ENCODE measurements around the gene LYPD6B.

Gene LYPD6B

GRCh38 chr2:149258531-149258930, 220.0 kb downstream of the LYPD6B start:
- no peak for DNase-seq
- no peaks in the 10 kb centered on the region for H3K9me3 ChIP-seq
- H3K36me3 ChIP-seq: no peaks in the 10 kb centered on the region
- TF ChIP-seq CTCF (IDR thresholded peaks at IDR 0.05; ENCODE audit: low read depth, low read length): no peak
- H3K27me3 ChIP-seq: no peaks in the 10 kb centered on the region
- no peaks in the 10 kb centered on the region for H3K4me1 ChIP-seq
- no peak overlapping the region for H3K4me3 ChIP-seq (ENCODE audit: low read depth, low read length)

GRCh38 chr2:149259136-149259535, 220.6 kb downstream of the LYPD6B start:
- TF ChIP-seq CTCF (IDR thresholded peaks at IDR 0.05; ENCODE audit: low read depth, low read length): no peak
- Histone ChIP-seq H3K27me3 (no peaks in the 10 kb centered on the region), H3K9me3 (no peaks in the 10 kb centered on the region), H3K36me3 (no peaks in the 10 kb centered on the region), H3K4me1 (no peaks in the 10 kb centered on the region), H3K4me3 (ENCODE audit: low read depth, low read length) (no peak overlapping the region)
- DNase-seq: no peak

- no peak for TF ChIP-seq CTCF (IDR thresholded peaks at IDR 0.05; ENCODE audit: low read depth, low read length)
- Histone ChIP-seq H3K27me3 (no peaks in the 10 kb centered on the region), H3K36me3 (no peaks in the 10 kb centered on the region), H3K4me1 (no peaks in the 10 kb centered on the region), H3K9me3 (no peaks in the 10 kb centered on the region), H3K4me3 (ENCODE audit: low read depth, low read length) (no peak overlapping the region)
- no peak for DNase-seq
Measured at GRCh38 chr2:149261692-149262091, 223.2 kb downstream of the LYPD6B start.

All from BE2C (cell line).